Activated T-helper 1 cell treated with anti-CD3 and anti-CD28 coated beads, Interleukin-12 subunit alpha, Interleukin-12 subunit beta, Interleukin-2, Interleukin-4 antibody, amounts not matched to agents 30 ng/mL and 10 ng/mL and 1 ng/mL, durations not matched to agents 14 hours and 24 hours and 36 hours (primary cell): Measurements from ENCODE around the gene FAM174C. TPM values are rescaled to one million over a fixed set of nuclear protein-coding genes. Genes with fewer than 3 reads are reported as not detected.

Source experiments
- DNase-seq: peaks from one replicate; pipeline ENCODE4 v3.0.0; 2021; ENCODE audit warnings: low spot score
- H3K27ac Mint-ChIP-seq: one replicate; pipeline ENCODE4 v1.8.0; 2021; ENCODE audit warnings: mild to moderate bottlenecking, mixed read lengths
- H3K27me3 Mint-ChIP-seq: one replicate; pipeline ENCODE4 v1.8.0; 2022; ENCODE audit warnings: mild to moderate bottlenecking, moderate library complexity, mixed read lengths; ENCODE audit not compliant: insufficient read depth
- H3K36me3 Mint-ChIP-seq: one replicate; pipeline ENCODE4 v1.8.0; 2021; ENCODE audit warnings: low read depth, mixed read lengths
- H3K4me1 Mint-ChIP-seq: one replicate; pipeline ENCODE4 v1.8.0; 2021; ENCODE audit warnings: low read depth, mixed read lengths
- H3K4me3 Mint-ChIP-seq: one replicate; pipeline ENCODE4 v1.8.0; 2021; ENCODE audit warnings: mild to moderate bottlenecking, moderate library complexity, mixed read lengths
- H3K9me3 Mint-ChIP-seq: one replicate; pipeline ENCODE4 v1.8.0; 2021; ENCODE audit warnings: mixed read lengths
- intact Hi-C: fragments of 100-400 bp; cut with micrococcal nuclease; formaldehyde crosslinking; loops from one replicate; pipeline ENCODE4 v1.15.1; 2024
- total RNA-seq: library from RNA; stranded (reverse); gene quantifications from 2 replicates; pipeline ENCODE4 v1.2.3, GENCODE V29; 2022

The FAM174C gene
- total RNA-seq, 1 donor from 2014 or later, result 119 TPM

DNA sequence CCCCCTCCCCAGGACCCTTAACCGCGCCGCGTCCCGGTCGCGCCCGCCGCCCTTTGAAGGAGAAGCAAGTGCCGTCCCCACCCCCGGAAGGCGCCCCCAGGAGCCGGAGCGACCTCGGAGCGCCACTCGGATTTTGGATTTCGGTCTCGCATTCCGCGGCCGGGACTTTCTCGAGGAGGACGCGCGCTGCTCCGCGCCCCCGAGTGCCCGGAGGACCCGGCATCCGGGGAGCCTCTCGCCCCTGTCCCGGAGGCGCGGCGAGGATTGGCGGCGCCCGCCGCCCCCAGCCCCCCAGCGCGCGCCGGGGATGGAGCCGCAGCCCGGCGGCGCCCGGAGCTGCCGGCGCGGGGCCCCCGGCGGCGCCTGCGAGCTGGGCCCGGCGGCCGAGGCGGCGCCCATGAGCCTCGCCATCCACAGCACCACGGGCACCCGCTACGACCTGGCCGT, 25.3 kb upstream of the FAM174C start:
- no peak for DNase-seq
- H3K36me3 Mint-ChIP-seq, result peaks cover 23% of the 10 kb centered on the region
- peaks cover 5% of the 10 kb centered on the region for H3K4me1 Mint-ChIP-seq
- H3K4me3 Mint-ChIP-seq, result peak overlapping the region; percentile 82
- H3K9me3 Mint-ChIP-seq, result no peaks in the 10 kb centered on the region
- H3K27me3 Mint-ChIP-seq, result no peaks in the 10 kb centered on the region
- no peak overlapping the region for H3K27ac Mint-ChIP-seq
- intact Hi-C loops, result loop anchor here (1.0 to 10.0 kb wide), 7 partner anchors 9 to 613 kb away; partner anchors contain the start of genes ATP5F1D, CIRBP, KLF16 and STK11

DNA sequence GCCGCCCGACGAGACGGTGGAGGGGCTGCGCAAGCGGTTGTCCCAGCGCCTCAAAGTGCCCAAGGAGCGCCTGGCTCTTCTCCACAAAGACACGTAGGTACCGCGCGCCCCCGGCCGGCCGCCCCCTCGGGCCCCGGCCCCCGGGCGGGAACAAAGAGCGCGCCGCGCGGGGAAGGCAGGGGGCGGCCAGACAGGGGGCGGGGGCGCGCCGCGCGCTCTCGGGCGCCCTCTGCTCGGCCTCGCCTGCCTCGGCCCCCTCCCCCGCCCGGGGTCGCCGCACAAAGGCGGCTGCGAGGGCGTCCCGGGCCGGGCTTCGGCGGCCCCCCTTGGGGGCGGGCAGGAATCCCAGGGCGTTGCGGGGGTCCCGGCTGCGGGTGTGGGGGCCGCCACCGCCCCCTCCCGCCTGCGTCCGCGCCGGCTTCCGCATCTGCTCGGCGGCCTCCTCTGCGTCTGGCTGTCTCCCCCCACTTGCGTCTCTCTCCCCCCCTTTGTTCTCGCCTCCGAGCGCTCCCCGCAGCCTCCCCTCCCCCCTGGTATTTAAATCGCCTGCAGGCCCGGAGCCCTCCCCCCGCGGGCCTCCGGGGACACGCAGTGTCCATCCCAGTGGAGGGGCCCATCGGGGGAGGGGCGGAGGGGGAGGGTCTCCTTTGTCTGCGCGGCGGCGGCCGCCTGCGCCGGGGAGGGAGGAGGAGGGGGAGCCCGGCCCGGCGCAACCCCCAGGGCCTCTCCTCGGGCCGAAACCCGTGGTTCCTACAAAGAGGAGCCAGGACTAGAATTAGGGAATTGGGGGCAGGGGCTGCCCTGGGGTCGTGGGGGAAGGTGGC, 24.7 kb upstream of the FAM174C start:
- Mint-ChIP-seq H3K27me3 (no peaks in the 10 kb centered on the region), H3K27ac (peak overlapping the region; percentile 89), H3K4me3 (peak overlapping the region; percentile 95), H3K36me3 (peaks cover 24% of the 10 kb centered on the region), H3K9me3 (no peaks in the 10 kb centered on the region), H3K4me1 (peaks cover 5% of the 10 kb centered on the region)
- intact Hi-C loops, result no loop called here
- no peak for DNase-seq

DNA sequence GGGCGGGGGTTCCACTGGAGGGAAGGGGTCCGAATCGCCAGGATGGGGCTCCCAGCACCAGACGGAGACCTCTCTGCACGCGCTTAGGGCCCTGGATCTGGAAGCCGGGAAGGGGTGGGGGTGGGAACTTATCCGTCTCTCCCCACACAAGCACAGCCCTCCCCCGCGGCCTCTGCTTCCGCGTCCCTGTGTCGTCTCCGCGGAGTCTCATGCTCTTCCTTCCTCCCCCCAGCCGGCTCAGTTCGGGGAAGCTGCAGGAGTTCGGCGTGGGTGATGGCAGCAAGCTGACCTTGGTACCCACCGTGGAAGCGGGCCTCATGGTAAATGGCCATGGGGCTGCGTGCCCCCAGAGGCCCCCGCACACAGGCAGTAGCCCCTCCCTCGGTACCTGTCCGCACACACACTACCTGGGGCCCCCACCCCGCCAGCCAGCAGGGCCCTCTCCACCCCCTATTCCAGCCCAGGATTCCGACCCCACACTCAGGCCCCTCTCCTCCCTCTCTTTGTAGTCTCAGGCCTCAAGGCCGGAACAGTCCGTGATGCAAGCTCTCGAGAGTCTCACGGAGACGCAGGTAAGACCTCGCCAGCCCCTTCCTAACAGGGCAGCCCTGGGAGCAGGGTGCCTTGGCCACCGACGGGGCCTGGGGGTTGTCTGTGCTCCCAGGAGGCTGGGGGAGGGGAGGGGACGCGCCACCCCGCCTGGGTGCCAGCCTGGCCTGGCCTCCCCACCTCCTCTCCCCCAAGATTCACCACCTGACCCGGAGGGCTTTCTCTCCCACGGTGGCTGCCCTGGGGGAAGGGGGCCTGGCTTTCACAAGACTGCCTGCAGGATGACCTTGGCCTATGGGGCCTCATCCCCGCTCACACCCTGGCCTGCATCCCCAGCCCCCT, 23.8 kb upstream of the FAM174C start:
- Mint-ChIP-seq H3K27ac (peak overlapping the region; percentile 89), H3K4me1 (peaks cover 5% of the 10 kb centered on the region), H3K4me3 (peak overlapping the region; percentile 95), H3K36me3 (peaks cover 24% of the 10 kb centered on the region), H3K27me3 (no peaks in the 10 kb centered on the region), H3K9me3 (no peaks in the 10 kb centered on the region)
- intact Hi-C loops, result no loop called here
- peak; percentile 60 for DNase-seq

DNA sequence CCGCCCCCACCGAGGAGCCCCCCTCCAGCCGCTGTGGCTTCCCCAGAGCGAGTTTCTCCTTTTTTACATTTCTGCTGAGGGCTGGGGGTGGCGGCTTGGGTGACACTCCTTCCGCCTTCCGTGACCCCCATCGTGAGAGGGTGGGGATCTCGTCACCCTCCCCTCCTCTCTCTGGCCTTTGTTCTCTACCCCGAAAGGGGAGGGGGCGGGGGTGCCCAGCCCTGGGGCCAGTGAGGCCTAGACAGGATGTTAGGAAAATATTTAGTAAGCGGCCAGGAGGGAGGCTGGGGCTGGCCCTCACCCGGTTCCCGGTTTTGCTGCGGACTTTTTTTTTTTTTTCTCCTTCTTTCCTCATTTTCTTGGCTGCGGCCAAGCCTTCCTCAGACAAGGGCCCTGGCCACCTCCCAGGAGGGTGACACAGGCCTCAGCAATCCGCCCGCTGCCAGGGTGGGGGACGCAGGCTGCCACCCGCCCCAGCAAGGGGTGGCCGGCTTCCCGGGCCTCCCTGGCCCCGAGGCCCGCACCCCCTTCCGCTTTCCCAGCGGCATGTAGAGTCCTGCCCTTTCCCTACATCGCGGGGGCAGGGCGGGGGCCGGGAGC, 23.0 kb upstream of the FAM174C start:
- intact Hi-C loops, result no loop called here
- H3K27me3 Mint-ChIP-seq, result no peaks in the 10 kb centered on the region

DNA sequence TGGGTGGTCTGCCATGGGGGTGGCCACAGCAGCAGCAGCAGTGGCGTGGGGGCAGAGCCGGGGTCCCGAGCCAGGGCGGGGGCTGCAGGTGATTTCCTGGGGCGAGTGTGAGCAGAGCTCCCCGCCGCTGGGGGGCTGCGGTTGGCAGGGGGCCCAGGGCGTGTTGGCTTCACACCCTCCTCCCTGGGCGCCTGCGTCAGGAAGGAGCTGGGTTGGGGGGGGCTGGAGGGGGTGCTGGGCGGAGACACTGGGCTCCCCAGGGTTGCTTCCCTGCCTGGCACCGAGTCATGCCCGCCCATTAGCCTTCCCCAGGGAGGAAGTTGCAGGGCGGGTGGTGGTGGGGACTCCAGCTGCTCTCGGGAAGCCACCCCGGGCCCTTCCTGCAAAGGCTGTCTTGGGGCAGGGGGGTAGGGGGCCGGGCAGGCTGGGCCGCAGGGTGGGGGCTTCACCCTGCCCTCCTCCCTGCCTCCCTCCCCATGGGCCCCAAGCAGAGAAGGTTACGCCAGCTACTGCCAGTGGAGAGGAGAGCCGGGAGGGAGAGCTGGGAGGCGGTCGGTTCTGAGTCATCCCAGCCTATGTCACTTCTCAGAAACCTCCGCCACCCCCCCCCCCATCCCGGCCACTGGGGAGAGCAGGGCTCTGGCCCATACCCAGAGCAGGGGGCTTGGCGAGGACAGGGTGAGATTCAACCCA, 22.4 kb upstream of the FAM174C start:
- H3K9me3 Mint-ChIP-seq, result no peaks in the 10 kb centered on the region
- H3K4me1 Mint-ChIP-seq, result peaks cover 12% of the 10 kb centered on the region
- no peaks in the 10 kb centered on the region for H3K27me3 Mint-ChIP-seq
- intact Hi-C loops, result no loop called here
- DNase-seq, result peak; percentile 64
- peaks cover 31% of the 10 kb centered on the region for H3K36me3 Mint-ChIP-seq
- H3K27ac Mint-ChIP-seq, result peak overlapping the region; percentile 88
- H3K4me3 Mint-ChIP-seq, result peak overlapping the region; percentile 95

More for the DNA sequence above, 23.0 kb upstream of the FAM174C start:
- Mint-ChIP-seq H3K4me1 (peaks cover 5% of the 10 kb centered on the region), H3K4me3 (peak overlapping the region; percentile 95), H3K27ac (peak overlapping the region; percentile 86), H3K9me3 (no peaks in the 10 kb centered on the region), H3K36me3 (peaks cover 24% of the 10 kb centered on the region)
- no peak for DNase-seq

DNA sequence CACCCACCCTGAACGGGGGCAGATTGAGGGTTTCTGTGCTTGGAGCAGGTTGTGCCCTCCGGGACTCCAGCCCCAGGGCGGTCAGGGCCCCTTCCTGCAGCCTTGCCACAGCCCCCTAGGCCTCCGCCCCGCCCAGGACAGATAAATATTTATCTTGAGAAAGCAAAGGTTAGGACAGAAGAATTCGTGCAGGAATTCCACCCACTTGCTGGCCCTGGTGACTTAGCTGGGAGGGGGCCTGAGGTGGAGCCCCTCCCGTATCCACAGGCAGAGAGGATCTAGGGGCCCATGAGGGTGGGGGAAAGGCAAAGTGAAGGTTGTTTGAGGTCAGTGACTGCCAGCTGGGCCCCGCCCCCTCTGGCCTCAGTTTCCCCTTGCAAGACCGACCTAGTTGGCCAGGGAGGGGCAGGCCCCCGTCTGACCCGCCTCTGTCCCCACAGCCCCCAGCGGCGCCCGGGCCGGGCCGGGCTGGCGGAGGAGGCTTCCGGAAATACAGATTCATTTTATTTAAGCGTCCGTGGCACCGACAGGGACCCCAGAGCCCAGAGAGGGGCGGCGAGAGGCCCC, 21.7 kb upstream of the FAM174C start:
- peak overlapping the region; percentile 95 for H3K4me3 Mint-ChIP-seq
- intact Hi-C loops, result no loop called here
- H3K27ac Mint-ChIP-seq, result peak overlapping the region; percentile 88
- no peak for DNase-seq
- peaks cover 15% of the 10 kb centered on the region for H3K4me1 Mint-ChIP-seq
- H3K9me3 Mint-ChIP-seq, result no peaks in the 10 kb centered on the region
- H3K36me3 Mint-ChIP-seq, result peaks cover 34% of the 10 kb centered on the region
- no peaks in the 10 kb centered on the region for H3K27me3 Mint-ChIP-seq

DNA sequence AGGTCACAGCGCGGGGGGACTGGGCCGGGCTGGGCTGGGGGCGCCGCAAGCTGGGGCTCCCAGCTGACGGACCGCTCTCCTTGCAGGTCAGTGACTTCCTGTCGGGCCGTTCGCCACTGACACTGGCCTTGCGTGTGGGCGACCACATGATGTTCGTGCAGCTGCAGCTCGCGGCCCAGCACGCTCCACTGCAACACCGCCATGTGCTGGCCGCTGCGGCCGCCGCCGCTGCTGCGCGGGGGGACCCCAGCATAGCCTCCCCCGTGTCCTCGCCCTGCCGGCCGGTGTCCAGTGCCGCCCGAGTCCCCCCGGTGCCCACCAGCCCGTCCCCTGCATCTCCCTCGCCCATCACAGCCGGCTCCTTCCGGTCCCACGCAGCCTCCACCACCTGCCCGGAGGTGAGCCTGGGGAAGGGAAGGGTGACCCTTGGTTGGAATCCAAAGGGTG, 21.2 kb upstream of the FAM174C start:
- Mint-ChIP-seq H3K4me3 (no peak overlapping the region), H3K27me3 (no peaks in the 10 kb centered on the region), H3K27ac (no peak overlapping the region), H3K36me3 (peaks cover 39% of the 10 kb centered on the region), H3K4me1 (peaks cover 20% of the 10 kb centered on the region), H3K9me3 (no peaks in the 10 kb centered on the region)
- intact Hi-C loops, result no loop called here
- no peak for DNase-seq

DNA sequence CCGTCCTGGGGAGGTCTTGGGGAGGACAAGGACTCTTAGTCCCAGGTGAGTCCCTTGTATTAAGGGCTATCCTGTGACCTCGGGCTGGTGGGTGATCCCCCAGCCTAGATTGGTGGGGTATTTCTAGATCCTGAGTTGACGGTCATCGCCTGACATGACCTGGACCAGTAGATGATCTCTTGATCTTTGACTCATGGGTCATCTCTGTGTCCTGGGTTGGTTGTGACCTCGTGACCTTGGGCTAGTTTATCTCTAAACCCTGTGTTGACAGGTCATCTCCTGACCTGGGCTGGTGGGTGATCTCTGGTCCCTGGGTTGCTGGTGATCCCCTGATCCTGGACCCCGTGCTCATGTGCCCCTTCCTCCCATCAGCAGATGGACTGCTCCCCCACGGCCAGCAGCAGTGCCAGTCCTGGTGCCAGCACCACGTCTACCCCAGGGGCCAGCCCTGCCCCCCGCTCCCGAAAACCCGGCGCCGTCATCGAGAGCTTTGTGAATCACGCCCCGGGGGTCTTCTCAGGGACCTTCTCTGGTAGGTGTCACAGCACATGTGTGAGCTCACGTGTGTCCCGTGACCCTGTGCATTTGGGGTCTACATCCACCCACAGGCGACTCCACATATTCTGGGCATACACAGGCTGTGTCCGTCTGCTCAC, 20.7 kb upstream of the FAM174C start:
- peak overlapping the region; percentile 61 for H3K27ac Mint-ChIP-seq
- H3K4me3 Mint-ChIP-seq, result peak overlapping the region; percentile 33
- peaks cover 39% of the 10 kb centered on the region for H3K36me3 Mint-ChIP-seq
- peaks cover 26% of the 10 kb centered on the region for H3K4me1 Mint-ChIP-seq
- DNase-seq, result no peak
- H3K9me3 Mint-ChIP-seq, result no peaks in the 10 kb centered on the region
- intact Hi-C loops, result no loop called here
- H3K27me3 Mint-ChIP-seq, result no peaks in the 10 kb centered on the region

DNA sequence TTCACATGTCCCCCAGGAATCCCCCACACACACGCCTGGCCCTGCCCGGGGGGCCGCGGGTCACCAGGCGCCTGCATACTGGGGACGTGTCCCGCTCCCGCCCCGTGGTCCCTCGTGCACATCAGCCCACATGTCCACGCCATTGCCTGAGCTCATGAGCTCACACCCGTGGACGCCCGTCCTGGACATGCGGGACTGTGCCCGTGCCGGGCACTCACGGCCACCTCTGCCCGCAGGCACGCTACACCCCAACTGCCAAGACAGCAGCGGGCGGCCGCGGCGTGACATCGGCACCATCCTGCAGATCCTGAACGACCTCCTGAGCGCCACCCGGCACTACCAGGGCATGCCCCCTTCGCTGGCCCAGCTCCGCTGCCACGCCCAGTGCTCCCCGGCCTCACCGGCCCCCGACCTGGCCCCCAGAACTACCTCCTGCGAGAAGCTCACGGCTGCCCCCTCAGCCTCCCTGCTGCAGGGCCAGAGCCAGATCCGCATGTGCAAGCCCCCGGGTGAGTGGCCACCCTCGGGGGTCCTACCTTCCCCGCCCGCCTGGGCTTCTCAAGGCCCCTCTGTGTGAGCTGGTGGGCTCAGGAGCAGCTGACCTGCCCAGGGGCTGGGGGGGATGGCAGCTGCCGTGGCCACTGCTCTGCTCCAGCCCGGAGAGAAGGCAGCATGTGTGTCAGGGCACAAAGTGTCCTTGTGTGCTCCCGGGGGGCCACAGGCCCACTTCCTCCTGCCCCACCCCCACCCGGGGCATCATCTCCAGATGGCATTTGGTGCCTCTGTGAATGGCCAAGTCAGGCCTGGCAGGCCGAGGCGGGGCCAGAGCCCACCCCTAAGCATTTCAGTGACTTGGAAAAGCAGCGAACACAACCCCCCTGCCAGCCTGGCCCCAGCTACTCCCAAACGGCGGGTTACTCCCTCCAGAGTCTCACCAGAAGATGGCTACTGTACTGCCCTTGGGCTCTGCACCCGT, 19.9 kb upstream of the FAM174C start:
- no peaks in the 10 kb centered on the region for H3K27me3 Mint-ChIP-seq
- H3K36me3 Mint-ChIP-seq, result peaks cover 40% of the 10 kb centered on the region
- no peaks in the 10 kb centered on the region for H3K9me3 Mint-ChIP-seq
- no peak overlapping the region for H3K27ac Mint-ChIP-seq
- DNase-seq, result no peak
- intact Hi-C loops, result no loop called here
- H3K4me3 Mint-ChIP-seq, result peak overlapping the region; percentile 33
- peaks cover 30% of the 10 kb centered on the region for H3K4me1 Mint-ChIP-seq

DNA sequence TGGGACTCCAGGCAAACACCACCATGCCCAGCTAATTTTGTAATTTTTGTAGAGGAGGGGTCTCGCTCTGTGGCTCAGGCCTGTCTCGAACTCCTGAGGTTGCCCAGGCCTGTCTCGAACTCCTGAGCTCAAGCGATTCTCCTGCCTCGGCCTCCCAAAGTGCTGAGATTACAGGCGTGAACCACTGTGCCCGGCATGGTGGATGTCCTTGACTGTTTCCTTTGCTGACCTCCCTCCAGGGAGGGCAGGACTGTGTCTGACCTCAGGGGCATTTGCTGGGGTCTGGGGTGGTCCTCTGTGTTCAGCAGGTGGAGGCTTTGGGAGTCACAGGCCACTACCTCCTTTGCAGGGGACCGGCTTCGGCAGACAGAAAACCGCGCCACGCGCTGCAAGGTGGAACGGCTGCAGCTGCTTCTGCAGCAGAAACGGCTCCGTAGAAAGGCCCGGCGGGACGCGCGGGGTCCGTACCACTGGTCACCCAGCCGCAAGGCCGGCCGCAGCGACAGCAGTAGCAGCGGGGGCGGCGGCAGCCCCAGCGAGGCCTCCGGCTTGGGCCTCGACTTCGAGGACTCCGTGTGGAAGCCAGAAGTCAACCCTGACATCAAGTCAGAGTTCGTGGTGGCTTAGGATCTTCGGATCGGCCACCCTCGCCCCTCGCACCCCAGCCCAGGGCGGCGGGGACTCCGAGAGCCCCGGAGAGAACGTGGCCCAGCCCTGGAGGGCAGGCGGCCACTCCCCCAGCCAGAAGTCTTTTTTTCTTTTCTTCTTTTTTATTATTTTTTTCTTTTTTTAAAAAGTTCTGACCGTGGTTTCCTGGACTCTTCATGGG, 18.5 kb upstream of the FAM174C start:
- peak overlapping the region; percentile 65 for H3K4me3 Mint-ChIP-seq
- DNase-seq, result no peak
- H3K9me3 Mint-ChIP-seq, result no peaks in the 10 kb centered on the region
- no peaks in the 10 kb centered on the region for H3K27me3 Mint-ChIP-seq
- intact Hi-C loops, result no loop called here
- peak overlapping the region; percentile 49 for H3K27ac Mint-ChIP-seq
- peaks cover 36% of the 10 kb centered on the region for H3K4me1 Mint-ChIP-seq
- peaks cover 34% of the 10 kb centered on the region for H3K36me3 Mint-ChIP-seq
